ENCODE data around the gene CPM.

- no peak for TF ChIP-seq CTCF (conservative IDR thresholded peaks at IDR 0.05)
- TF ChIP-seq ZFX (IDR thresholded peaks at IDR 0.05) = no peak
Measured at GRCh38 chr12:68844318-68844745, 88.6 kb downstream of the CPM start.
